AG04450 (cell line): ENCODE results near the gene HYAL1. TPM values are rescaled to one million over a fixed set of nuclear protein-coding genes. Genes with fewer than 3 reads are reported as not detected.

ENCODE experiments used
- CTCF ChIA-PET: fragments of 300-600, 350-600 bp; formaldehyde crosslinking; extraction: SDS; loops from one replicate; lab custom pipeline; 2022; ENCODE audit warnings: antibody characterized with exemption, inconsistent platforms; lab: Charles Lee
- POLR2A ChIA-PET: fragments of 350-600 bp; formaldehyde crosslinking; extraction: SDS; loops from one replicate; lab custom pipeline; 2021; ENCODE audit warnings: antibody characterized with exemption, inconsistent platforms; lab: Yijun Ruan, JAX
- DNase-seq: peaks from one replicate; pipeline ENCODE4 v3.0.0-alpha.2; 2011; ENCODE audit warnings: low read depth, low spot score
- H3K27ac ChIP-seq: one replicate; pipeline ENCODE4 v1.5.1; 2012; ENCODE audit warnings: low read depth, low read length, control low read depth
- H3K27me3 ChIP-seq: one replicate; pipeline ENCODE4 v1.6.0; 2012; ENCODE audit warnings: low read length; ENCODE audit not compliant: control insufficient read depth, insufficient read depth
- H3K4me3 ChIP-seq: 2 replicates; pipeline ENCODE4 v1.5.1; 2011; ENCODE audit warnings: mild to moderate bottlenecking, low read depth, low read length, control low read depth
- H3K9me3 ChIP-seq: 2 replicates; pipeline ENCODE4 v1.5.1; 2012; ENCODE audit warnings: low read length; ENCODE audit not compliant: control insufficient read depth, insufficient read depth
- CTCF ChIP-seq: IDR thresholded peaks from 2 replicates; pipeline ENCODE4 v1.5.1; 2011; ENCODE audit warnings: low read depth, low read length, control low read depth, inconsistent platforms
- polyA plus RNA-seq: library from polyadenylated mRNA; depleted of rRNA; stranded (reverse); fragments of >200 nt; gene quantifications from 2 replicates; pipeline ENCODE4 v1.2.3, GENCODE V29; 2011

The HYAL1 gene
- polyA plus RNA-seq, 1 experiment, result 0.32 TPM

DNA sequence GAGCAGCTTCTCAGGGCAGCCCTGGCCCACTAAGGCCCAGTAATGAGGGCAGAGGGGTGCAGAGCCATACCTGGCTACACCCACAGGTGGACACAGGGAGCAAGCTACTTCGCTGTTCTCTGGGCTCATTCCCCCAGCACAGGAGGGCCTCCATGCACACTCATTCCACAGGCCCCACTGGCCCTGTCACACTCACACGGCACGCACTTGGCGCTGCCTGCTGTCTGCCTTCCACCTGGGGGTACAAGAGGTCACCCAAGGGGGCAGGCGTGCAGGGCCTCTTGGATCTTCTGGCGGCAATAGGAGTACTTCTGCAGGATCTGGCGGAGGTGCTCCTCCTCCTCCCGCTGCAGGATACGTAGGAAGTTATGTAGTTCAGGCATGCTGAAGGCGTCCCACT lies 27.0 kb upstream of the HYAL1 start:
- no peak for DNase-seq
- H3K27me3 ChIP-seq, result no peaks in the 10 kb centered on the region
- no peak overlapping the region for H3K4me3 ChIP-seq
- no peaks in the 10 kb centered on the region; the same call in 1 of the 2 replicates for H3K9me3 ChIP-seq
- no peak for TF ChIP-seq CTCF
- H3K27ac ChIP-seq, result peak overlapping the region; percentile 11
- POLR2A ChIA-PET, result interaction anchor here (0.6 kb wide), 1 partner anchor 11 kb away, joined by 3 read pairs; no protein-coding TSS in a partner anchor
- CTCF ChIA-PET, result interaction anchor here (1.1 to 1.5 kb wide), 2 partner anchors 9 to 136 kb away, joined by 3 to 5 read pairs; no protein-coding TSS in a partner anchor

GRCh38 chr3:50327943-50328691 lies 24.7 kb upstream of the HYAL1 start, which contains the start of gene TUSC2:
Gene TUSC2, minus strand, starts transcription at chr3:50328223. Its CDS starts 124 bp downstream, at chr3:50328099.
- CTCF ChIA-PET, result interaction anchor here (0.7 to 0.8 kb wide), 2 partner anchors 19 to 771 kb away, joined by 3 to 4 read pairs; no protein-coding TSS in a partner anchor
- POLR2A ChIA-PET, result interaction anchor here (0.6 to 2.2 kb wide), 5 partner anchors 8 to 44 kb away, joined by 4 to 22 read pairs (median 7); partner anchors contain the start of genes CYB561D2, IFRD2 and NPRL2
- peak; percentile 82 for DNase-seq
- Histone ChIP-seq H3K27me3 (no peaks in the 10 kb centered on the region), H3K27ac (peak within 1 kb of the TSS; percentile 73), H3K4me3 (peak within 1 kb of the TSS; percentile 87), H3K9me3 (no peaks in the 10 kb centered on the region; the same call in 1 of the 2 replicates)
- no peak for TF ChIP-seq CTCF

DNA sequence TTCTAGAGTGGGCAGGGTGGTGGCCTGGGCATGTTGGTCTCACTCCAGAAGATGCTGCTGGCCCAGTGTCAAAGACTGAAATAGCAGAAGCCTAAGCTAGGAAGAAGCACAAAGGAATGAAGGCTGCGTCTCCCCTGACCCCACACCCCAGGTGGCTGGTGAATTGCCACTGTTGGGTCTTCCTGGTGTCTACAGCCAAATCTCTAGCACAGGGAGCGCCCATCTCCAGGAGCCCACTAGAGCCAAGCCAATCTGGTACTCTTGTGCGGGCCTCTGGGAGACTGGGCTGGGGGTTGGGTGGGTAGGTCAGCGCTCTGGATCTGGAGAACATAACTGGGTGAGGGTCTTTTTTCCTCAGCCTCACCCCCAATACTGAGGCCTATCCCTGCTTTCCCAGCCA lies 23.8 kb upstream of the HYAL1 start:
- Histone ChIP-seq H3K27me3 (no peaks in the 10 kb centered on the region), H3K4me3 (peak overlapping the region; percentile 87), H3K27ac (no peak overlapping the region), H3K9me3 (no peaks in the 10 kb centered on the region; the same call in 1 of the 2 replicates)
- POLR2A ChIA-PET, result interaction anchor here (0.6 to 2.2 kb wide), 3 partner anchors 9 to 43 kb away, joined by 5 to 22 read pairs (median 7); partner anchors contain the start of genes CYB561D2 and NPRL2
- DNase-seq, result no peak
- TF ChIP-seq CTCF, result no peak
- CTCF ChIA-PET, result no interaction called here

DNA sequence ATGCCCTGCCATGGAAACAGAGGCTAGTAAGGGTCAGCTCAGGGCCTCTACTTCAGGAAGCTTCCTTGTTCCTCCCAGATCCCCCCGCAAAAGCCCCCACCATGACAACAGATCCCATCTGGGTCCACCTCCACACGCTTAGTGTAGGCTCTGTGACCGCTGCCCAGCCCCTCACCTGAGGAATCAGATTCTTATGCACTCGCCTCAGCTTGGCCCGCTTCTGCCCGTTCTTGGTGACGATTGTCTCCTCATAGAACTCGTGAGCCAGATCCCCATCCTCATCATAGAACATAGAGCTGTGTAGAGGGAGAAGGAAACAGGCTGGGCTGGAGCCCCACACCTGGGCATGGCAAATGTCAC lies 22.8 kb upstream of the HYAL1 start:
- Histone ChIP-seq H3K9me3 (no peaks in the 10 kb centered on the region; the same call in 1 of the 2 replicates), H3K27me3 (no peaks in the 10 kb centered on the region), H3K27ac (no peak overlapping the region), H3K4me3 (no peak overlapping the region)
- no peak for TF ChIP-seq CTCF
- CTCF ChIA-PET, result interaction anchor here (0.8 kb wide), 1 partner anchor 70 kb away, joined by 3 read pairs; no protein-coding TSS in a partner anchor
- POLR2A ChIA-PET, result no interaction called here
- no peak for DNase-seq
